Measurements from ENCODE around the gene ICE2. TPM values are rescaled to one million over a fixed set of nuclear protein-coding genes. Genes with fewer than 3 reads are reported as not detected.
A peak's percentile ranks its signal among the peaks of the same experiment; 100 is the strongest.
"Not testable (repeated sequence)": the region's sequence is repeated elsewhere in the genome, so short reads cannot be mapped to it uniquely, and the experiment has no call there.

ICE2 gene
- total and polyA plus RNA-seq, 4 donors, result 7.1 to 62.0 (median 26.0) TPM

DNA sequence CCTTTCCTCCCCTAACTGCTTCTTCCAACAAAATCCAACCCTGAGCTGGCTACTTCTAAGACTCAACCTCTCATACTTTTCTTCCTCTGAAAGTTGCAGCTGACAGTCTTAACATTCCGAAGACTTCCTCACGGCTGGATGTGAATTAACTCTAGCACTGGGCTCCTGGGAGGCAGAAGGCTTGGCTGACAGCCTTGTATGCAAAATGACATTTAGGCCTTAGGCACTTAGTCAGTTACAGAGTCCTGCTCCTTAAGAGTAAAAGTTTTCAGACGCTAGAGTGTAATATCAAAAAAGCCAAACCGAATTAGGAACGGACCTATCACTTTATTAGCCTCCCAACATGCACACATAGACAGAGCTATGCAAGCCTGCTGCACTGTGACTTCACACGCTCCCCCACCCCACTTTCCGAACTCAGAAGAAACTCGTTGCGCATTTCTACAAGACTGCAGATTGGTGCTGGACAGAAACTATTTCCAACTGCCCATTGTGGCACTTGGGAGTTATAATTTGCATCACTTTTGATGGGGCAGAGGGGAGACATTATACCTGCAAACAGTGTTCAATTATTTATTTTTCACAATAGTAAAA is 65.6 kb downstream of the ICE2 start:
- H3K27me3 ChIP-seq (ENCODE audit: control insufficient read depth in 1 of 2, insufficient read depth in 2 of 2, low read length in 1 of 2), result no peaks in the 10 kb centered on the region
- intact Hi-C loops (cut with DNase I), result no loop called here
- peaks cover 0 to 7% of the 10 kb centered on the region in 2 donors for H3K4me1 ChIP-seq (ENCODE audit: control insufficient read depth in 1 of 2, insufficient read depth in 2 of 2, low read length in 2 of 2)
- peak overlapping the region; percentile 37 to 43 for H3K27ac ChIP-seq (ENCODE audit: low read depth in 1 of 2, low read length in 2 of 2)
- no peaks in the 10 kb centered on the region for H3K36me3 ChIP-seq (ENCODE audit: control insufficient read depth in 1 of 2, insufficient read depth in 2 of 2, low read length in 1 of 2)
- no peak overlapping the region for H3K4me3 ChIP-seq (ENCODE audit: low read length in 2 of 2)
- ATAC-seq (ENCODE audit: low FRiP score) (no peak), DNase-seq (no peak)
- WGBS, 2 donors, result 8 to 14% methylated on average over 9 of the region's 9 CpGs
- no peaks in the 10 kb centered on the region for H3K9me3 ChIP-seq (ENCODE audit: control insufficient read depth, low read length)

DNA sequence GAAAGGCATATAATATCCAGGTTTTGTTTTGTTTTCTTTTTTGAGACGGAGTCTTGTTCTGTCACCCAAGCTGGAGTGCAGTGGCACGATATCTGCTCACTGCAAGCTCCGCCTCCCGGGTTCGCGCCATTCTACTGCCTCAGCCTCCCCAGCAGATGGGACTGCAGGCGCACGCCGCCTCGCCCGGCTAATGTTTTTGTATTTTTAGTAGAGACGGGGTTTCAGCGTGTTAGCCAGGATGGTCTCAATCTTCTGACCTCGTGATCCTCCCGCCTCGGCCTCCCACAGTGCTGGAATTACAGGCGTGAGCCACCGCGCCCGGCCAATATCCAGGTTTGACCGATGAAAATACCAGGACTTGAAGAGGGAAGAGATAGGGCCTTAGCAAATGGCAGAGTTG is 66.1 kb downstream of the ICE2 start:
- peak overlapping the region in 1 of 2 donors; percentile 43 for H3K27ac ChIP-seq (ENCODE audit: low read depth in 1 of 2, low read length in 2 of 2)
- H3K27me3 ChIP-seq (ENCODE audit: control insufficient read depth in 1 of 2, insufficient read depth in 2 of 2, low read length in 1 of 2); DNase-seq; H3K9me3 ChIP-seq (ENCODE audit: control insufficient read depth, low read length); intact Hi-C loops (cut with DNase I); H3K4me3 ChIP-seq (ENCODE audit: low read length in 2 of 2); H3K4me1 ChIP-seq (ENCODE audit: control insufficient read depth in 1 of 2, insufficient read depth in 2 of 2, low read length in 2 of 2); H3K36me3 ChIP-seq (ENCODE audit: control insufficient read depth in 1 of 2, insufficient read depth in 2 of 2, low read length in 1 of 2); ATAC-seq (ENCODE audit: low FRiP score): not testable (repeated sequence)
- 93 to 95% methylated on average over 21 of the region's 21 CpGs for WGBS, 2 donors

DNA sequence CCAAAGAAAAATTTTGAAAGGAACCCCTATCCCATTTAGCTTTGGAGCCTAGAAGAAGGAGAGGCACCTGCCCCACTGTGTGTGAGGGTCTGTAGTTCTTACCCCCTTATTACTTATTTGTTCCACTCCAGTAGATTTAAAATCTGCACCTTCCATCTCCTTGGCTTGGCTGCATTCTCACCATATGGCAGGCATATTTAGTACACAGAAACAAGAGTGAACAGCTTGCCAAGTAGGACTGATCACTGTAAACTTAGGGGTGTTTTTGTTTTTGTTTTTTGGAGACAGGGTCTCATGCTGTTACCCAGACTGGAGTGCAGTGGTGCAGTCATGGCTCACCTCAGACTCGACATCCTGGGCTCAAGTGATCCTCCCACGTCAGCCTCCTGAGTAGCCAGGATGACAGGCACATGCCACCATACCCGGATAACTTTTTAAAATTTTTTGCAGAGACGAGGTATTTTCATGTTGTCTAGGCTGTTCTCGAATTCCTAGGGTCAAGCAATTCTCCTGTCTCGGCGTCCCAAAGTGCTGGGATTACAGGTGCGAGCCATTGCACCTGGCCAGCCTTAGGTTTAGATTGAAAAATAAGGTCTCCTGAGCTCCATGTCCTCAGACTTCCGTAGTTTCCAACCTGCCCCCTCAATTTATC is 67.0 kb downstream of the ICE2 start:
- WGBS, 2 donors, result 92 to 93% methylated on average over 9 of the region's 9 CpGs
- Histone ChIP-seq H3K4me1 (ENCODE audit: control insufficient read depth in 1 of 2, insufficient read depth in 2 of 2, low read length in 2 of 2) (peaks cover 0 to 7% of the 10 kb centered on the region in 2 donors), H3K36me3 (ENCODE audit: control insufficient read depth in 1 of 2, insufficient read depth in 2 of 2, low read length in 1 of 2) (no peaks in the 10 kb centered on the region), H3K27me3 (ENCODE audit: control insufficient read depth in 1 of 2, insufficient read depth in 2 of 2, low read length in 1 of 2) (no peaks in the 10 kb centered on the region), H3K9me3 (ENCODE audit: control insufficient read depth, low read length) (no peaks in the 10 kb centered on the region), H3K27ac (ENCODE audit: low read depth in 1 of 2, low read length in 2 of 2) (no peak overlapping the region), H3K4me3 (ENCODE audit: low read length in 2 of 2) (no peak overlapping the region)
- no peak for DNase-seq
- no peak for ATAC-seq (ENCODE audit: low FRiP score)
- intact Hi-C loops (cut with DNase I), result no loop called here

DNA sequence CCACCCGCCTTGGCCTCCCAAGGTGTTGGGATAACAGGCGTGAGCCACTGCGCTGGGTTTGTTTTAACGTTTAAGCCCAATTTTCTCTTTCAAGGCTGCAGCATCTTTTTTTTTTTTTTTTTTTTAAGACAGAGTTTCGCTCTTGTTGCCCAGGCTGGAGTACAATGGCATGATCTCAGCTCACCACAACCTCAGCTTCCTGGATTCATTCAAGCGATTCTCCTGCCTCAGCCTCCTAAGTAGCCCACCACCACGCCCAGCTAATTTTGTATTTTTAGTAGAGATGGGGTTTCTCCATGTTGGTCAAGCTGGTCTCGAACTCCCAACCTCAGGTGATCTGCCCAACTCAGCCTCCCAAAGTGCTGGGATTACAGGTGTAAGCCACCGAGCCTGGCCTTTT is 68.6 kb downstream of the ICE2 start:
- ATAC-seq (ENCODE audit: low FRiP score); intact Hi-C loops (cut with DNase I); H3K36me3 ChIP-seq (ENCODE audit: control insufficient read depth in 1 of 2, insufficient read depth in 2 of 2, low read length in 1 of 2); H3K4me3 ChIP-seq (ENCODE audit: low read length in 2 of 2); H3K9me3 ChIP-seq (ENCODE audit: control insufficient read depth, low read length); H3K27me3 ChIP-seq (ENCODE audit: control insufficient read depth in 1 of 2, insufficient read depth in 2 of 2, low read length in 1 of 2); H3K4me1 ChIP-seq (ENCODE audit: control insufficient read depth in 1 of 2, insufficient read depth in 2 of 2, low read length in 2 of 2); H3K27ac ChIP-seq (ENCODE audit: low read depth in 1 of 2, low read length in 2 of 2); DNase-seq: not testable (repeated sequence)
- WGBS, 2 donors, result 96 to 97% methylated on average over 9 of the region's 9 CpGs

DNA sequence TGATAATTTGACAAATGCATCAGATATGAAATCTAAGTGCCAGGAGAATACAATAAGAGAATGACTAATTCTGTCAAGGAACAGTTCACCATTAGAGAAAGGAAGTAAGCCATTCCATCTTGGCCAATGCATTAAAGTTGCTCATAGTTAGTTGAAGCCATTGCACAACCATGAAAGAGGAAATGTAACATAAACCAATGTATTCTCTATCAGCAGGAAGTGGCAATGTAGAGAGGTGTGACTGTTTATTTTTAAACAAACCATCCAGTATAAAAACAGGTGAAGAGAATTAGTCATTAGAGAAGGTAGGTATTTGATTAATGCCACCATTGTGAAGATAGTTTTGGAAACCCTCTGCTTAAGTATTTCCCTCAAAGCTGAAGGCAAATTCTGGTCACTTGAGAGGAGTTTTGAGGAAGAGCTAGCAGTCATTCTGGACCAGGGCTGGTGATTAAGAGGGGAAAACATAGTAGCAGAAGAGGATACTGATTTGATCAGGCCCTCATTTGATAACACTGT is 70.4 kb downstream of the ICE2 start:
- Histone ChIP-seq H3K4me1 (ENCODE audit: control insufficient read depth in 1 of 2, insufficient read depth in 2 of 2, low read length in 2 of 2) (peaks cover 0 to 3% of the 10 kb centered on the region in 2 donors), H3K36me3 (ENCODE audit: control insufficient read depth in 1 of 2, insufficient read depth in 2 of 2, low read length in 1 of 2) (no peaks in the 10 kb centered on the region), H3K9me3 (ENCODE audit: control insufficient read depth, low read length) (no peaks in the 10 kb centered on the region), H3K27me3 (ENCODE audit: control insufficient read depth in 1 of 2, insufficient read depth in 2 of 2, low read length in 1 of 2) (no peaks in the 10 kb centered on the region), H3K27ac (ENCODE audit: low read depth in 1 of 2, low read length in 2 of 2) (no peak overlapping the region), H3K4me3 (ENCODE audit: low read length in 2 of 2) (no peak overlapping the region)
- peak; percentile 59 for ATAC-seq (ENCODE audit: low FRiP score)
- no peak for DNase-seq
- intact Hi-C loops (cut with DNase I), result no loop called here

DNA sequence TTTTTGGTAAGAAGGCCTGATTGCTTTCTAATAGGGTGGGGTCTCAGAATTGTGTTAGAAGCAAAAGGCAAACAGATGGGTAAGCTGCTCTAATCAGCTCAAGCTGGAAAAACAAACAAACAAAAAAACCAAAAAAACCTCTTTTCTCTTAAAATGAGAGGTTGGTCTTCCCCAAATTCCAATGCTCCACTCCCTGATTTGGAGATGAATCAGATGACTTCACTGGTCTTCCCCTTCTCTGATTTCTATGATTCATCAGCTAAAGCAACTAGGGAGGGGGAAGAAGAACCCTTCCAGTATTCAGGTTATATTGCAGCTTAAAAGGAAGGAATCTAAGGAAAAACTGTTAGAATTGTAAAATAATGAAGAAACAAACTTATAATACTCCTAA is 71.5 kb downstream of the ICE2 start:
- no peaks in the 10 kb centered on the region for H3K36me3 ChIP-seq (ENCODE audit: control insufficient read depth in 1 of 2, insufficient read depth in 2 of 2, low read length in 1 of 2)
- H3K4me1 ChIP-seq (ENCODE audit: control insufficient read depth in 1 of 2, insufficient read depth in 2 of 2, low read length in 2 of 2), result peaks cover 3% of the 10 kb centered on the region in 2 donors
- no peak overlapping the region for H3K4me3 ChIP-seq (ENCODE audit: low read length in 2 of 2)
- no peaks in the 10 kb centered on the region for H3K9me3 ChIP-seq (ENCODE audit: control insufficient read depth, low read length)
- no peak overlapping the region for H3K27ac ChIP-seq (ENCODE audit: low read depth in 1 of 2, low read length in 2 of 2)
- intact Hi-C loops (cut with DNase I), result no loop called here
- ATAC-seq (ENCODE audit: low FRiP score) (no peak), DNase-seq (no peak)
- H3K27me3 ChIP-seq (ENCODE audit: control insufficient read depth in 1 of 2, insufficient read depth in 2 of 2, low read length in 1 of 2), result no peaks in the 10 kb centered on the region

DNA sequence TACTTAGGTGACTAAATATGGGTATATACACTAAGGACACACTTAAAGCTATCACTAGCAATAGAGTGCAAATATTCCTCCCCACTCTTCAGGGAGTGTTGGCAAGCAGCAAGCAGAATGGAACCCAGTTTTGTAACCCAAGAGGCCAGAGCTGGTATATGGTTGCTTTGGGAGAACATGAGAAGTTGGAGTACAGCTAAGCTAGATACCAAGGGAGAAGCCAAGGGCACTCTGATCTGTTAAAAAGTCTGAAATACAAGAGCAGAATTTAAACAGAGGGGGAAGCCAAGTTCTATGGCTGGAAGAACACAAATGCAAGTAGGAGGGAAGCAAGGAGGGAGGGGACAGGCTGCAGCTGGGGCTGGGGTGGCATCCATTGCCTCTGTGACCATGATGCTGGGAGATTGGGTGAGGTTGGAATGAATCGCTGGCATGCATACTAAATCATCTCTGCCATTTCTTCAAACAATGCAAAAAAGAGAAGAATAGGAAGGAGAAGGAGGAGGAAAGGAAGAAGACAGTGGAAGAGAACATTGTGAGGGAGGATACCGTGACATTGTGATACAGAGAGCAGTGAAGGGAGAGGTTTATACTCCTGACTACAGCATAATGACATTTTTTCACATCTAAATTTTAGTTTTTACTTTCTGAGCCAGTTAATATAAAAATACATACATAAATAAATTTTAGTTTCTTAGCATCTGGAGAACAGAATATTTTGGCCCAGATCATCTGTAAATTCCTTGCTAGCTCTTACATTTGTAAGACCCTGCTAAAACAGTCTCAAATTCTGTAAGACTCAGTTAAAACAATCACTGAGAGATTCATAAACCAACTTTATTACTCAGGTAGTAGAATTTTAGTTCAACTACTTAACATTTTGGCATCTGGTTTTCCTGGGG is 72.2 kb downstream of the ICE2 start:
- H3K4me1 ChIP-seq (ENCODE audit: control insufficient read depth in 1 of 2, insufficient read depth in 2 of 2, low read length in 2 of 2), result peaks cover 3% of the 10 kb centered on the region in 2 donors
- H3K27ac ChIP-seq (ENCODE audit: low read depth in 1 of 2, low read length in 2 of 2), result no peak overlapping the region
- H3K36me3 ChIP-seq (ENCODE audit: control insufficient read depth in 1 of 2, insufficient read depth in 2 of 2, low read length in 1 of 2), result no peaks in the 10 kb centered on the region
- H3K4me3 ChIP-seq (ENCODE audit: low read length in 2 of 2), result no peak overlapping the region
- DNase-seq (no peak), ATAC-seq (ENCODE audit: low FRiP score) (no peak)
- H3K27me3 ChIP-seq (ENCODE audit: control insufficient read depth in 1 of 2, insufficient read depth in 2 of 2, low read length in 1 of 2), result no peaks in the 10 kb centered on the region
- 59 to 69% methylated on average over 2 of the region's 2 CpGs for WGBS, 2 donors
- intact Hi-C loops (cut with DNase I), result no loop called here
- no peaks in the 10 kb centered on the region for H3K9me3 ChIP-seq (ENCODE audit: control insufficient read depth, low read length)

DNA sequence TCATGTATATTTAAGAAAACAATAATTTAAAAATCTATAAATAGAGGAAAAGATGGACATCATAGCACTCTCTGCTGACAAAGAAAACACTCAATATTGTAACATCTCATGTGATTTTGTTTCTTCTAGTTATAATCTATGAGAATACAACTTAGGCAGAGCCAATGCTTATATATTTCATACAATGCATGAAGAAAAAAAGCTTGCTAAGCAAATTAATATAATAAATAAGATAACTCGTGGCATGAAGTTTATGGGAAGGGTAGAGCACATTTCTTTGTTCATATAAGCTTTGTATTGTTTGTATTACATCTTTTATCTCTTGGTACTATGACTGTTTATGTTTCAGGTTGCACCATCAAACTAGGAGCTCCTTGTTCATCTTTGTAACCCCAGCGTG is 73.5 kb downstream of the ICE2 start:
- H3K27ac ChIP-seq (ENCODE audit: low read depth in 1 of 2, low read length in 2 of 2), result no peak overlapping the region
- H3K36me3 ChIP-seq (ENCODE audit: control insufficient read depth in 1 of 2, insufficient read depth in 2 of 2, low read length in 1 of 2), result no peaks in the 10 kb centered on the region
- no peak overlapping the region for H3K4me3 ChIP-seq (ENCODE audit: low read length in 2 of 2)
- H3K9me3 ChIP-seq (ENCODE audit: control insufficient read depth, low read length), result no peaks in the 10 kb centered on the region
- H3K4me1 ChIP-seq (ENCODE audit: control insufficient read depth in 1 of 2, insufficient read depth in 2 of 2, low read length in 2 of 2), result peaks cover 0 to 3% of the 10 kb centered on the region in 2 donors
- intact Hi-C loops (cut with DNase I), result no loop called here
- no peak for ATAC-seq (ENCODE audit: low FRiP score)
- H3K27me3 ChIP-seq (ENCODE audit: control insufficient read depth in 1 of 2, insufficient read depth in 2 of 2, low read length in 1 of 2), result no peaks in the 10 kb centered on the region
- 46 to 48% methylated on average over 2 of the region's 2 CpGs for WGBS, 2 donors
- no peak for DNase-seq
